Stimulated activated CD4-positive, alpha-beta T cell treated with anti-CD3 and anti-CD28 coated beads, TNF-alpha, amount 100 ng/mL, for 24 hours (primary cell): ENCODE data around the gene FAR2.
"Not testable (repeated sequence)": the region's sequence is repeated elsewhere in the genome, so short reads cannot be mapped to it uniquely, and the experiment has no call there.

Experiments used
- DNase-seq, 3 experiments: peaks; one replicate each; pipeline ENCODE4 v3.0.0-alpha.2; 2020; ENCODE audit warnings: low read depth in 3 of 3

The FAR2 gene

DNA sequence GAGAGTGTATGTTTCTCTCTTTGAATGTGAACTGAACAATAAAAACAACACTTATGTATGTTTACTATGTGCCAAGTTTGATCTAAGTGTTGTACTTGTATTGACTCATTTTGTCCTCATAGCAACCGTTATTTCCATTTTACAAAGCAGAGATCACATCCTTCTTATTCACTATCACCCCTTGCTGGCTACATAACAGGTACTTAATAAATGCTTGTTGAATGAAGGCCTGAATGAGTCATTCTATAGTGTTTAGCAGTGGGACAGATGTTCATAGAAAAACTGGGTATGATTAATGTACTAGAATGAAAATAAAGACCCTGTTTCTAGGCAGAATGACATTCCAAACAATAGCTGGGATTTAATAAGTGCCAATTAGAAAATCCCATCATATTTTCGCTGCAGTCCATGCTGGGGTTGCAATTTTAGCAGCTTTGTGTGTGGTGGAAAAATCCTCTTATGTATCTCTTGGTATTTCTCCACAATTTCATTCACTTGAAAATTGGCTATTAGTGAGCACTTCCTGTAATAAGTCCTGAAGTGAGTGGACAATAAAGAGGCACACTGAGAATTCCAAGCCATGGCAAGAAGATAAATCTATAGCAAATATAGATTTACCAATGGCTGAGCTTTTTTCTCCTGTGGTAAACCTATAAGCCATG, 86.0 kb downstream of the FAR2 start:
- no peak for DNase-seq

DNA sequence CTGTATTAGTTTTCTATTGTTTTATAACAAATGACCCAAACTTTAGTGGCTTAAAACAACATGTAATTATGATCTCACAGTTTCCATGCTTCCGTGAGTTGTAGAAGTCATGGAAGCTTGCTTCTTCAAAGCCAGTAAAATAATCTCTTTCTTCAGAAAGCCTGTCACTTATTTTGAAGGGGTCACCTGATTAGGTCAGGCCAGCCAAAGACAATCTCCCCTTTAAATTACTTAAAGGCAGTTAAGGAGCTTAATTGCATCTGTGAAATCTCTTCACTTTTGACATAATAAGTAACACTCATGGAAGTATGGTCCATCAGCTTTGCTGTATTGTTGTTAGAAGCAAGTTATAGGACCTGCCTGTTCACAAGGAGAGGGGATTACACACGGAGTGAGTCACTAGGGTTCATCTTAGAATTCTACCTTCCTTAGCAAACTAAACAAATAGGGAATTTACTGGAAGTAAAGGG, 89.8 kb downstream of the FAR2 start:
- no peak for DNase-seq

DNA sequence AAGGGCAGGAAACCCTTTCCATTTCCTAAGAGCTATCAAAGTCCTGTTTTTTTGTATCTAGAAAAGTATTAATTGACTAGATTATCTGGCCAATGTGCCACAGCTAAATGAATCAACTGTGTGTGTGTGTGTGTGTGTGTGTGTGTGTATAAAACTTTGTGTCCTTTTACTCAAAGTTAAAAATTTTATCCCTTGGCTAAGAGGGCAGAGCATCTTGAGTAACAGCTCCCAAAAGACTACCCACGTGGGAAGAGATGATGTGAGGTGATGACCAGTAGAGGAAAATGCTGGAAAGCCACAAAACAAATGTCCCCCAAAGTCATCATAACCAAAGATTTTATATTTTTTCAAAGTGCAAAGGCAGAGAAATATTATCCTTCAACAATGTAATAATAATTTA, 90.3 kb downstream of the FAR2 start:
- no peak for DNase-seq

DNA sequence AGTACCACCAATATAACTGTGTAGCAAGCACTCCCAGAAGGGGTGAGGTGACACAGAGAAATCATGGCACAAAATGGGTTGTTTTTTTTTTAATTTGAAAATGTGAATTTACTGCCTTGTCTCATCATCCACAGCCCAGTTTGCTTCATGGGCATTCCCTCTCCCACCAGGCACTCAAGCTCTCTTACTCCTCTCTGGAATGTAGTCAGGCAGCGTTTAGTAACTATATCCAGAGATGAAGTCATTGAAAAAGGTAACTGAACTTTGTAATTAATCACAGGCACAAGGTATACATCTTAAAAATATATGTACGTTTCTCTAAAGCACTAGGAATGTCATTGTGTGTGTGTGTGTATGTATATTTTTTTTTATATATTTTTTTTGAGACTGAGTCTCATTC, 91.4 kb downstream of the FAR2 start:
- DNase-seq, result no peak

DNA sequence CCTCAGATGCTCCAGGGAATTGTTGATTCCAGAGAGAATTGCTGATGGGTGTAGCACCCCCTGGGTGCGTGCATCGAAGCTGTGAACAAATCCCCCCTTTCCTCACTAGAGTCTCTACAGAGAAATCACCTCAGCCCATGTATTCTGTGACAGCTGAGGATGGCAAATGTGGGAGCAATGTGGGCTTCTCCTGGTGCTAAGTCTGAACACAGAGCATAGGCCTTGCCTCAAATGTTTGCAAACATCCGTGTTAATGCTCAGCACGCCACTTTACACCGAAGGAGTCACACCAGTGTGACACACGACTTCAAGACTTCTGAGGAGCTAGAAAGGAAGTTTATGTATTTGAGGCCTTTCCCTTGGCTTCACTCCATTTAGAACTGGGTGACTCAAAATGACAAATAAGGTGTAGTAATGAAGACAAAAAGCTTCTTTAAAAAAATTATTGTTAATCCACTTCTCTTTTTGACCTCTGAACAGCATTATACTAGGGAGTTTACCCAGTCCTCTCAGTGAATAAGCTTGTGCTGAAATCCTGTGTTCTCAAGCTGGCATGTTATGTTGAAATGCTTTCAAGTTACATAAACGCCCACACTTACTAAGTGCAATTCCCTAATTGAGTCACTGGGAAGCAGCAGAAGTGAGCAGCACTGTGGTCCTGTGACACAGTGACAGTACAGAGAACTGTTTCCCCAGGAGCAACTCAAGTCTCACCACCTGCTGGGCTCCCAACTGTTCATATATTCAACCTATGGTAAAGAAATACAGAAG, 92.9 kb downstream of the FAR2 start:
- no peak for DNase-seq

DNA sequence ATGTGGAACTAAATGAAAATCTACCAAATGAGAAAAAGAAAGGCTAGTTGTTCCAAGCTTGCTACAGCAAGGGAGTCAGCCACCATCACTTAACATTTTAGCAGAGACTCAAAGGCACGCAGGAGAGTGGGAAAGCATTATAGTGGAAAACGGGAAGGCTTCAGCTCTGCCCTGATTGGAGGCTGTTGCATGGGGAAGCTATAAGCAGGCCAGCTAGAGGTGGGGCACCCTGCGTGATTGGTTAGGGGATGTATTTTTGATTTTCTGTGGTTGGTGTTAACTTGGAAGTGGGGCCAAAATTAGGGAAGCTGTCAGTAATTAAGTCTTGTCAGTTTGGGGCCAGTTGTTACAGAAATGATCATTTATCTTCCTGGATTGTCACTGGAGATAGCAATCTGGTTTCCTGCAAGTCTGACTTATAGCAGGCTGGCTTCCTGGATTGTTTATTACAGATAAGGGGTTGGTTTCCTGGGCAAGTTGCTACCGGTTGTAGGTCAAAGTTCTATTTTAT, 93.9 kb downstream of the FAR2 start:
- DNase-seq, result no peak

DNA sequence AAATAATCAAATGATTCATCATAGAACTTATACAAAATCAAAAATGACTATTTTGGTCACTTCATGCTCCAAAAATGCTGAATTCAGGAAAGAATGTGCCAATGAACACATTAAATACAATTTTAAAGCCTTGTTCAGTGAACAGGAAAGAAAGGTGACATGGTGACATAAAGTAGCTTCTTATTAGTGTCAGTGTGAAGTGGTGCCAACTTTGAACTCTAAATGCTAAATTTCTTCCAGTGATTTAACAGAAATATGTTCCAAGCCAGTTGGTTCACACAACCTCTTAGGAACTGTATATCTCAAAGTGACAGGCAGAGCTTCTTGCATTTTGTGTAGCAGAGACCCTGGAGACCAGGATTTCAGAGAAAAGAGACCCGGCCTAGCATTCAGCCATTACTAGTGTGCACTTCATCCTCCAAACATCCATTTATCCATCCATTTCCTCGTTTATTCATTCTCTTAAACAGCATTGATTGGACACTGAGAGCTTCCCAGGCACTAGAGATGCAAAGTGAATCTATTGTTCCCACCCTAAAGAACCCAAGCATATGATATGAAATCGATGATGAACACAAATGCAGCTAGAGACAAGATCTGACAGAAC, 95.2 kb downstream of the FAR2 start:
- DNase-seq, result no peak

DNA sequence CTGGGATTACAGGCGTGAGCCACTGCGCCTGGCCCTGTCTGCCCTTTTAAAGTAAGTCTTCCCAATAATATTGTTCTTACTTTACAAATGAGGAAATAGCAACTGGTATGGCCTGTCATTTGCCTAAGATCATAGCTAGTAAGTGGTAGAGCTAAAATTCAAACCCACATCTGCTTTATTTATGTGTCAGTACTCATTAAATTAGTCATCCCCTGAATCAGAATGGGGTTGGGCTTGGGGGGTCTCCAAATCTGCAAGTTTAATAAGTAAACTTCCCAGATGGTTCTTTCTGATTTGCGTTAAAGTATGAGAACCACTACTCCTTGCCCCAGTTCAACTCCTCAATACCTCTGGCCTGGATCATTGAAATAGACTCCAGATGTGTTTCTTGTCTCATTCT, 96.2 kb downstream of the FAR2 start:
- DNase-seq, result no peak

DNA sequence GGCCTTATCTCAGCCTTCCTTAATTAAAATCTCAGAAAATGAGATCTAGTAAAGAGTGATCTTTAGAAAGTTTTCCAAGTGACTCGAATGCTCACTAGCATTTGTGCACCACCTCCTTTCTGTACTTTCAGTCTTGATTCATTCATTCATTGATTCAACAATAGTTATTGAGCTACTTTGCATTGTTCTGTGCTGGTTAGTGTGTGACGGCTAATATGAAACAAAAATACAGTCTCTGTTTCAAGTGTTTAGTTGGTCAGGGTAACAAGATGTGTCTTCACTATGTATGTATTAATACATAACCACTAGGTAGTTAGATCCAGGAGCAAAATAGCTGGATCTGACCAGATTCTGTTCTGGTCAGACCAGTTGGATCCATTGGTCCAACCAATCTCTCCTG, 100.9 kb downstream of the FAR2 start:
- no peak for DNase-seq

DNA sequence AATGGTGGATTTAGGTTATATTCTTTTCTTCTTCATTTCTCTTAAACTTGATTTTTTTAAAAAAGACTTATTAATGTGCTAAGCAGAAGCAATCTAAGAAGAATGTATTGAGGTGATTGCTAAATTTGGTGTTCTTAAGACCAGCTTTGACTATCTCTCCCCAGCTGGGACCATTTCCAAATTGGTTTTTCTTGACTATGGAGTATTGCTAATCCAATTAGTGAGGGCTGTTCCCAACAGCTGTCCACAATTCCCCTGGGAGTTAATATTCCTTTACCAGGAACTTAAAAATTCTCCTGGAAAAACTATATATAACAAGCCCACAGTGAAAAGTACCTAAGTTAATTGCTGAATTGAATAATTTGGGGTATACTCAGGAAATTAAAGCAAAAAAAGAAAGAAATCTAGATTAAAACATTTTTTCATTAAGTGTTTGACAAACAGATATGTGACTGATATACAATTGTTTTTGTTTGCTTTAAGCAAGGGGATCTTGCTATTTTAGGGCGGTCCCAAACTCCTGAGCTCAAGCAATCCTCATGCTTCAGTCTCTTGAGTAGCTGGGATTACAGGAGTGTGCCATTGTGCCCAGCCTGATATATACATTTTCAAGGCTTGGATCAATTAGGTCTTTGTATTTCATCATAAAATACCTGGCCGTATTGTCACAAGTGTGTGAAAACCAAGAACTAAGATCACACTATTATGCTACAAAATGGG, 105.0 kb downstream of the FAR2 start:
- DNase-seq, result no peak

DNA sequence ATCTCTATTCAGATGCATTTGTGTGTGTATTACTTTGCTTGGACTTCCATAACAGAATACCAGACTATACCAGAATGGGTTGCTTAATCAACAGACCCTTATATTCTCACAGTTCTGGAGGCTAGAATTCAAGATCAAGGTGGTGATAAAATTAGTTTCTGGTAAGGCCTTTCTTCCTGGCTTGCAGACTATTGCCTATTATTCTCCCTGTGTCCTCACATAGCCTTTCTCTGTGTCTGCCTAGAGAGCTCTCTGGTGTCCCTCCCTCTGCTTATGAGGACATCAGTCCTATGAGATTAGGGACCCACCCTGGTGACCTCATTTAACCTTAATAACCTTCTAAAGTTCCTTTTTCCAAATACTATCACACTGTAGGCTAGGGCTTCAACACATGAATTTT, 106.0 kb downstream of the FAR2 start:
- DNase-seq, result no peak

DNA sequence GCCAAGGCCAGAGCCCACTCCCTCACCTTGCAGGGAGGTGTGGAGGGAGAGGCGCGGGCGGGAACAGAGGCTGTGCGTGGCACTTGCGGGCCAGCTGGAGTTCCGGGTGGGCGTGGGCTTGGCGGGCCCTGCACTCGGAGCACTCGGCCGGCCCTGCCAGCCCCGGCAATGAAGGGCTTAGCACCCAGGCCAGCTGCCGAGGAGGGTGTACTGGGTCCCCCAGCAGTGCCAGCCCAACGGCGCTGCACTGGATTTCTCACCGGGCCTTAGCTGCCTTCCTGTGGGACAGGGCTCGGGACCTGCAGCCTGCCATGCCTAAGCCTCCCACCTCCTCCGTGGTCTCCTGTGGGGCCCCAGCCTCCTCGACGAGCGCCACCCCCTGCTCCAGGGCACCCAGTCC, 107.5 kb downstream of the FAR2 start:
- no peak for DNase-seq

DNA sequence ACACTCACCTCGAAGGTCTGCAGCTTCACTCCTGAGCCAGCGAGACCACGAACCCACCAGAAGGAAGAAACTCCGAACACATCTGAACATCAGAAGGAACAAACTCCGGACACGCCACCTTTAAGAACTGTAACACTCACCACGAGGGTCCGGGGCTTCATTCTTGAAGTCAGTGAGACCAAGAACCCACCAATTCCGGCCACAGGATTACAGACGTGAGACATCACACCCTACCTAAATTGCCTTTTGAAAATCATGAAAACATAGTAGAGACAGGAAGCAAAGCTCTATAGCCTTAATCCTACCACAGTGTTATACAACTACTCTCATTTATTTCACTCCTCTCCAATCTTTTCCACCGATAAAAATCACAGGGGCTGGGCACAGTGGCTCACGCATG, 108.6 kb downstream of the FAR2 start:
- DNase-seq, result not testable (repeated sequence)

DNA sequence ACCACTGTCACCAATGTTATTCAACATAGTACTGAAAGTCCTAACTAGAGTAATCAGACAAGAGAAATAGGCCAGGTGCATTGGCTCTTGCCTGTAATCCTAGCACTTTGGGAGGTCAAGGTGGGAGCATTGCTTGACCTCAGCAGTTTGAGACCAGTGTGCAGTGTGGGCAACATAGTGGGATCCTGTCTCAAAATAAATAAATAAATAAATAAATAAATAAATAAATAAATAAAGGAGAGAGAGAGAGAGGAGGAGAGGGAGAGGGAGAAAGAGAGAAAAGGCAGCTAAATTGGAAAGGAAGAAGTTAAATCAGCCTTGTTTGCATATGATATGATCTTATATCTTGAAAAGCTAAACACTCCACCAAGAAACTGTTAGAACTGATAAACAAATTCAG, 115.3 kb downstream of the FAR2 start:
- no peak for DNase-seq

DNA sequence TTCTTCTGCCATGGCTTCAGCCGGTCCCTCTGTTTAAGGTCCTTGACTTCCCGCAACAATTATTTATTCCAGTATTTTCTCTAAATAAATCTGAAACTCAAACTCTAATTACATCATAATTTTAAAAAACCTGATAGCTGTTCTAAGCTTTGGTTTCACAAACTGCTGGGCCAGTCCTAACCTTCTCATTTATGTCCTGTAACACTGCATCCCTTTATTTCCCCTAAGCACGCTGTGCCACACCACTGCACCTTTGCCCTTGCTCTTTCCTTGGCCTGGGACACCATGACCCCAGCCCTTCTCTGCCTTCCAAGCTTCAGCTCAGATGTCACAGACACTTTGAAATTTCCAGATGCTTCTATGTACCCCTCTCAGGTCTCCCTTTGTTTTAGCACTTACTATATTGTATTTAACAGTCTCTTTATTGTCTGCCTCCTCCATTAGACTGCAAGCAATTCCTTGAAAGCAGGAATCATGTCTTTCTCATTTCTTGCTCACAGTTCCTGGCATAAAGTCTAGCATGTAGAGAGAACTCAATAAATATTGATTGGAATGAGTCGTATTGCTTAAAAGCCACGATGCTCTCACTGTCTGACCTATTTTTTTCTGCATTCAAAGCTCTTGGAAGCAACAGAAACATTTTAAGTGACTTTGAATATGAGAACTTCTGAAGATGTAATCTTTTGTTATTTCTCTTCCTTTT, 120.8 kb downstream of the FAR2 start:
- no peak for DNase-seq

DNA sequence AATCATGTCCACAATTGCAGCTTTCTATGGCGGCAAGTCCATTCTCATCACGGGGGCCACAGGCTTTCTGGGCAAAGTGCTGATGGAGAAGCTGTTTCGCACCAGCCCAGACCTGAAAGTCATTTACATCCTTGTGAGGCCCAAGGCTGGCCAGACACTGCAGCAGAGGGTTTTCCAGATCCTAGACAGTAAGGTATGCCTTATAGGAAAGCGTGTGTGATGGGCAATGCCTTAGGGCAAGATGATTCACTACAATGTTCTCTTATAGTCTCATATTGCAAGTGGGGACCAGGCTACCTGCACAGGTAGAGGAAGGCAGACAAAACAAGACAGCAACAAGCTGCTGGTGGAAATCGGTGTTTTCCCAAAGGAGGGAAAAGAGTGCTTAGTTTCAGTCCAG, 121.4 kb downstream of the FAR2 start:
- no peak for DNase-seq

DNA sequence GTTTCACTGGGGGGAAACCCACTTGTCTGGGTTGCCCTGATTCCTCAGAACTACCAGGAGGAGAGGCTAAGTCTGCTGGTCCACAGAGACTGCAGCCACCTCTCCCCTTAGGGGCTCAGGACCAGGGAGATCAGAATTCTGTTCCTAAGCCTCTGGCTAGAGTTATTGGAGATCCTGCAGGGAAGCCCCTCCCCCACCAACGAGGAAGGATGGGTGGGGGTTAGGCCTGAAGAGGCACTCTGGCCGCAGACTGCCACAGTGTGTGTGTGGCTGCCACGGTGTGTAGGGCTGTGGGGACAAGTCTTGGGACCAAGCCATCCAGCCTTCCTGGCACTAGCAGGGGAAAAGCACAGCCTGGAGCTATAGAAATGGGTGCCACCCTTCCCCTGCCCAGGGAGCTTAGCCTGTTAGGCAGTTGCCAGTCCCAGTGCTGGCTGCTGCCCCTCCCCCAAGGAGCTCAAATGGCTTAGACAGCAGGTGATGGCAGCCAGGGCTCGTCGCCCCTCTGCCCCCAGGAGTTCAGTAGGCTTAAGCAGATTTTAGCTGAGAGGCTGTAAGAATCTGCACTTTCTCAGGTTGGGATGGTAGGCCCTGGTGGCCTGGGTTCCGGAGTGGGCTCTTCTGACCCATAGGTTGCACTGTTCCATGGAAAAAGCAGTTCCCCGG, 124.2 kb downstream of the FAR2 start:
- DNase-seq, result no peak

DNA sequence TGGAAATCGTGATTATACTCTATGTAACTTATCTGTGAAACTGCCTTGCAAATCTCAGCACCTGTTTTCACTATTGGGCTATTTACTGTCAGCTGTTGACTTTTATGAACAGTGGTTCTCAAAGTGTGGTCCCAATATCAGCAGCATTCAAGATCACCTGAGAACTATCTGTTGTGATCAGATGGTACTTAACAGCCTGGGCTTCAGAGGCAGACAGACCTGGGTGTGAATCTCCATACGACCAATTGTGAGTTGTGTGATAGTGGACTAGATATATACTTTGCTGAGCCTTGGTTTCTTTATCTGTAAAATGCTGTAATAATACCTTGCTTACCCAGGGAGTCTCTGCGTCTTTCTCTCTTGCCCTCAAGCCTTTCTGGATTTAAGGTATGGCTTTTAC, 126.8 kb downstream of the FAR2 start:
- no peak for DNase-seq

DNA sequence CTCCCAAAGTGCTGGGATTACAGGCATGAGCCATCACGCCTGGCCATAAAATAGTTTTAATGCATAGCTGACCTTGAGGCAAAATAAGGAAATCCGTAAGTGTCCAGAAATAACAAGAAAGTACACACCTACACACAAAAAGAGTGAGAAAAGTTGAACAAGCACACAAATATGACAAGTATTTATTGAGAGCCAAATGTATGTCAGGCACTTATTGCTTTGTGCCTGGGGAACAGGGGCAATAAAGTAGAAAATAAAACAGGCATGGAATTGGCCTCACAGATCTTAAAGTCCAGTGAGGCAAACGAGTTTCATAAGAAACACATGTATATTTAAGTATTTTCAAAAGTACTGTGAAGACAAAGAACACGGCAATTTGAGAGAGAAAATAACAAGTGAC, 128.2 kb downstream of the FAR2 start:
- no peak for DNase-seq

DNA sequence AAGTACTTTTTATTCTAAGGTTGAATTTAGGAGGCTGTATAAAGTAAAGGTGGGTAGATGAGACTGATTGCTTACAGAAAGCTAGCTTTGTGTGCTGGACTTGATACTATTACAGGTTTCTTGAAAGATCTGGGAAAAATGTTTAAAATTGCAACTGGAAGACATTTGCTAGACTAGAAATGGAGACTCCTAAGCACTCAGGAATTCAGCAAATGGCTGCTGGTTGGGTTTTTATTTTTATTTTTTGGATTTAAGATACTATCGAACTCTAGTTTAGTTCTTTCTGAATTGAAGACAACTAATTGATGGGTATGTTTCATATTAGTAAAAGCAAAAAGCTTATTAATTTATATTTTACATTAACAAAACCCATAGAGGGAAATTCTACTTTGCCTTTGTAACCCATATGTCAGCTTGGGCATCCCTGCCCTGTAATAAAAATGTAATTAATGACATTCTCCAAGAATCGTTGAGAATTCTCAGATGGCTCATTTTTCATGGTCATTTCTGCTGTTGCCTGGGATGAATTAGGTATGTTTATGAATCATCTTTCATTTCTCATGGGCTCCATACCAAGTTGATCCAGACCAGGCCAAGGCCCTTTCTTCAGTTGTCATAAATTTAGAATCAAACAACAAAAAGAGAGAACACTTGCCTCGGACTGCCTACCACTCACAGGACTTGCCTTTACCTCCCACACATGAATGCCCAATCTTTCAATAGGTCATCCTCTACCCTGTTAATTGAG, 129.8 kb downstream of the FAR2 start:
- DNase-seq, result no peak
